HG02642 (cell line): Measurements from ENCODE around the gene AQP11.
"Not testable (repeated sequence)": the region's sequence is repeated elsewhere in the genome, so short reads cannot be mapped to it uniquely, and the experiment has no call there.

Experiments
- ATAC-seq: cut with Tn5 transposase; IDR thresholded peaks from one replicate; pipeline ENCODE4 v1.9.1; 2021; ENCODE audit warnings: mild to moderate bottlenecking; ENCODE audit not compliant: unreplicated experiment, poor library complexity

The AQP11 gene

DNA sequence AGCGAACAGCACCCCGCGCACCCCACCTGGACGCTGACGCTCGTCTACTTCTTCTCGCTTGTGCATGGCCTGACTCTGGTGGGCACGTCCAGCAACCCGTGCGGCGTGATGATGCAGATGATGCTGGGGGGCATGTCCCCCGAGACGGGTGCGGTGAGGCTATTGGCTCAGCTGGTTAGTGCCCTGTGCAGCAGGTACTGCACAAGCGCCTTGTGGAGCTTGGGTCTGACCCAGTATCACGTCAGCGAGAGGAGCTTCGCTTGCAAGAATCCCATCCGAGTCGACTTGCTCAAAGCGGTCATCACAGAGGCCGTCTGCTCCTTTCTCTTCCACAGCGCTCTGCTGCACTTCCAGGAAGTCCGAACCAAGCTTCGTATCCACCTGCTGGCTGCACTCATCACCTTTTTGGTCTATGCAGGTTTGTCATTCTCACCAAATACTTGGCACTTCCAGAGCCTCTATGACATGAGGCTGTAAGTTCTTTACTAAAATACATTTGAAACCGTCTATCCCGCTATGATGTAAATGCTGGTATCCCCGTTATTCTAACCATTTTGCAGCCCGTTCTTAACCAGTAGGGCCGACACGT lies 535 bp downstream of the AQP11 start:
- ATAC-seq = peak; percentile 30

DNA sequence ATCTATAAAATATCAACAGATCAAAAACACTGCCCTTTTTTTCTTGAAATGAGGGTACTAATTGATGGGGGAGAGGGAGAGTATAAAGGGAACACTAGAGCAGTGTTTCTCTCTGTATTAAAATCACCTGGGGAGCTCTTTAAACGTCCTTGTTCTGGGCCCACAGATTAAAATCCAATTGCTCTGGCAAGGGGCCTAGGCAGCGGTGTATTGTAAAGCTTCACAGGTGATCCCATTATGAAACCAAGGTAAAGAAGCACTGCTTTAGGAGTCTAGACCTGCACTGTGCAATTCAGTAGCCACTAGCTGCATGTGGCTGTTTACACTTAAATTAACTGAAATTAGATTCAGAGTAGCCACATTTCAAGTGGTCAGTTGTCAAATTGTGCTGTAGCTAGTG lies 3.0 kb downstream of the AQP11 start:
- ATAC-seq = no peak

DNA sequence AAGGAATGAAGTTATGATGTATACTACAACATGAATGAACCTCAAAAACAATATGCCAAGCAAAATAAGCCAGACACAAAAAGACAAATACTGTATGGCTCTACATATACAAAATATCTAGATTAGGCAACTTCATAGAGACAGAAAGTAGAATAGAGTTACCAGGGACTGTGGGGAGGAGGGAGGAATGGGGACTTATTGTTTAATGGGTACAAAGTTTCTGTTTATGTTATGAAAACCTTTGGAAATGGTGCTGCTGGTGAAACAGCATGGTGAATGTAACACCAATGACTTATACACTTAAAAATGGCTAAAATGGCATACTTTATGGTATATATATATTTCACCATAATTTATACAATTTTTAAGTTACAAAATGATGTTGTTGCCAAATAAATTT lies 4.1 kb downstream of the AQP11 start:
- no peak for ATAC-seq

DNA sequence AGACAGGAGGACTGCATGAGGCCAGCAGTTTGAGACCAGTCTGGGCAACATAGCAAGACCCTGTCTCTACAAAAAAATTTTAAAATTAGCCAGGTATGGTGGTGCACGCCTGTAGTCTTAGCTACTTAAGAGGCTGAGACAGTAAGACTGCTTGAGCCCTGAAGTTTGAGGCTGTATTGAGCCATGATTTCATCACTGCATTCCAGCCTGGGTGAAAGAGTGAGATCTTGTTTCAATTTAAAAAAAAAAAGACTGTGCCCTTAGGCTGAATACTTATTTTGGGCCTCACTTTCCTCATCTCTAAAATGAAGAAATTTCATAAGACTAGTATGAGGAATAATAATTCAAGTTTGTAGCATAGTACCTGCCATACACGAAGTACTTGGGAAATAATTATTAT lies 6.9 kb downstream of the AQP11 start:
- no peak for ATAC-seq

DNA sequence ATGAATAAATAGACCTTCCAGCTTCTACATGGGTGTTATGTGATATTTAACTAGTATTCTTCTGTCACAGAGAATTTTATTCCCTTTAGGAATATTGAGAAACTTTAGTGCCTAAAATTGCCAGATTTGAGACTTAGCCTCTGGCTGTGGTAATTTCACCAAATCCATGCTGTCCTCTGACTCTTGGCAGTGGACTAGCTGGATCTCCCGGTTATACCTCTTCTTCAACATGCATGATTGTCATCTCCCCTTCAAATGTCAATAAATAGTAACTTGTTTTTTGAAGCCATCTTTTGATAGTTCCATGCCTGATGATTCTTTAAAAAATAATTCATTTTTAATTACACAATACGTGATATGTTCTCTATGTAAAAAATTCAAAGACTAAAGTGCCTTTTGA lies 8.4 kb downstream of the AQP11 start:
- ATAC-seq = no peak

DNA sequence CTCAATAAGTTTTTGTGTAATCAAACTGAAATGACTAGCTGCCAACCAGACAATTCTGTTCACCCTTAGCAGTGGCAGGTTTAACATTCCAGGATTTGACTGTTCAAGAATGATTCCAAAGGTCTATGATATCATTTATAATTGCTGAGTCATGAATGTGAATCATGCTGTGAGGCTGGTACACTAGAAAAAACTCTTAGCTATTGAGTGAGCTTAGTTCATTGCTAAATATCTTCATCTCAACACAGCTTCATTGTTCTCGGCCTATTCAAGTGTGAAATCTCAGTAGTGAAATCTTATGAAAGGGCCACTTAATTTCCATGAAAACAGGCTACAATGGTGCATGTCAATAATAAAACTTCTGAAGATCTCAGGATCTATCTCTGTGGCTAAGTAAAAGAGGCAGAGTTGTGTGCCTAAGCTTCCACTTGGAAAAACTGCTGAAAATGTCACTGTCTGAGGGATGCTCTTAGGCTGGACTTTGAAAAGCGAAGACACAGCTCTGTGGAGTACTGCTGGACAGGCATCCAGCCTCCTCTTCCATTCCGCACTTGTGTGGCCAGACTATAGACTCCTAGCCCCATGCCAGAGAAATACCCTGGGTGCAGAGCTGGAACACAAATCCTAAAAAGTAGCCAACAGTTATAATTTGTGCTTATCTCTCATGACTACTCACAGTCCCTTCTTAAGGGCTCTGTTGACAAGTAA lies 12.8 kb downstream of the AQP11 start:
- ATAC-seq = no peak

DNA sequence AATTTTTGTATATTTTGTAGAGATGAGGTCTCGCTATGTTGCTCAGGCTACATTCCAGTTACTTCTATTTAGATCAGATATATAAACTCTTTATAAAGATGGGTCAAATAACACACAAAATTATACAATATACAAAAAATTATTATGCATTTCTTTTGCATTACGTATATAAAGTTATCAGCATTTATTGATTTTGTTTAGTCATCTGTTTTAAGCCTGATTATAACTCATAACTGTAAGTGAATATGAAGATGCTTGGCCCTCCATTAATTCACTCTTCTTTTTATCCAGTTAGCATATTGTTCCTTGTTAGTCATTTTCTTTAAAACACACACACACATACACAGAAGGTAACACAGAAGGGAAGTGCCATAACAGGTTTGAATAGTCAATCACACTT lies 14.5 kb downstream of the AQP11 start:
- ATAC-seq = no peak

DNA sequence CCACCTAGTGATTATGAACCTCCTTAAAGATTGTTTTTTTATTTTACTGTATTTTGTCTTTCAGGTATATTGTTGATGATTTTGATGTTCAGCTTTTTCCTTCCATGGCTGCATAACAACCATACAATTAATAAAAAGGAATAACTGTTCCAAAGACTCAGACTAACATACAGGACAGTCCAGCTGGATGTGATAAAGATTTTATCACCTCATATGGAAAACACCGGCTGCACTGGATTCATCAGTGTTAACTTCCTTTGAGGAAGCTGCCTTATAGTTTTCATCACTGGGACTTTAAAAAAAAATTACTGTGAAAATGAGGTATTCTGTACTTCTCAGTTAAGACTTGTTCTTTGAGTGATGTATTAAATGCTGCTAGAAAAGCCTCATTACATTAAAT lies 19.5 kb downstream of the AQP11 start:
- no peak for ATAC-seq

DNA sequence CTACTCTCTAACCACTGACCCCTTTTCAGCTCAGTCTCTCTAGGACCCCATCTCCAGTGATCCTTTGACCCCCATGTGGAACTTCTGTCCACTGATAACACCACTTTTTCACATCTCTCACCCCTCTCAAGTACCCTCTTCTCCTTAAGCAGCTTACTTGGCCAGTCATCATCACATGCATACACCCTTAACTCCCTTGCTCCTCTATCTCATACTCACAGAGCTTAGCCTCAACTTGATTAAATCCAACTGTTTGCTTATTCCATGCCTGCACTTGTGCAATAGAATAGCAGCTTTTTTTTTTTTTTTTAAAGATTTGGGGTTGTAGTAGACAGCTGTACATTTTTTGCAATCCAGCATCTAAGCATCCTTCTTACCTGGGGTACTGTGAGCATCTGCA lies 22.2 kb downstream of the AQP11 start:
- ATAC-seq = no peak

DNA sequence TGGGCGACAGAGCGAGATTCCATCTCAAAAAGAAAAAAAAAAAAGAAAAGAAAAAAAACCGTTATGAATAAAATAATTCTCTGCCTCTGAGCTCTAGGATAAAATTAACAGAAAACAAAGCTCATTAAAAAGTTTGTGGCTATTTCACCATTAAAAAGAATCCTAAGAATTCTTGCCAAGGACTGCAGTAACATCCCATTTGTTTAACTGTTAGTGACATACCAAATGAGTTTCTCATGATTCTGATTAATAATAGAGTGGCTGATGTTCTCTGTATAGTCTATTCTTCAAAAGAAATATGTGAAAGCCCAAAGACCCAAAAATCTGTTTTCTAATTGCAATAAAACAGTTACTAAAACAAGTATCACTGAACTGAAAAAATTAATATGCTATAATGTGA lies 28.1 kb downstream of the AQP11 start:
- ATAC-seq = no peak

DNA sequence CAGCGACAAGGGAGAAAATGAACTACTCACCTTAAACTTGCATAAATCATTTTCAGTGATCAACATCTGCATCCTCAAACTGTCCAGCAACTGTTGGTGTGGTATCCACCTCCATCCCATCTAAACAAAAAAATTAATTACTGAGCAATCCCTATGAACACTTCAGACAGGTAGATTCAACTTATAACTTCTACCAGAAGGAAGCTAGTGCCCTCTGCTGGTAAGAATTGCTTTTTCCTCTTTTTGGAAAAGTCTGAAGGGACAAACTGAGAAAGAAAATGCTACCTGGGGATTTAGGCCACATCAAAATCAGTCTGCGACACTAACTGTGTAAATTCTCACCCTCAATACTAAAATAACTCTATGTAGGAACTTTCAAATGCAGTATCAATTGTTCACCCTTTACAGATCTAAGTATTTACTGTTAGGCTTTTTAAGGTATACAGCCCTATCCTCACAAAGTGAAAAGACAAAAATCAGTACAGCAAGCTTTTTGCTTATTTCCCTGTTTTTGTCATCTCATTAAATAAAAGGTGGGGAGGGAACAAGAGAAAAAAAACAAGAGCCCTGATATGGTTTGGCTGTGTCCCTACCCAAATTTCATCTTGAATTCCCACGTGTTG lies 29.9 kb downstream of the AQP11 start:
- no peak for ATAC-seq

DNA sequence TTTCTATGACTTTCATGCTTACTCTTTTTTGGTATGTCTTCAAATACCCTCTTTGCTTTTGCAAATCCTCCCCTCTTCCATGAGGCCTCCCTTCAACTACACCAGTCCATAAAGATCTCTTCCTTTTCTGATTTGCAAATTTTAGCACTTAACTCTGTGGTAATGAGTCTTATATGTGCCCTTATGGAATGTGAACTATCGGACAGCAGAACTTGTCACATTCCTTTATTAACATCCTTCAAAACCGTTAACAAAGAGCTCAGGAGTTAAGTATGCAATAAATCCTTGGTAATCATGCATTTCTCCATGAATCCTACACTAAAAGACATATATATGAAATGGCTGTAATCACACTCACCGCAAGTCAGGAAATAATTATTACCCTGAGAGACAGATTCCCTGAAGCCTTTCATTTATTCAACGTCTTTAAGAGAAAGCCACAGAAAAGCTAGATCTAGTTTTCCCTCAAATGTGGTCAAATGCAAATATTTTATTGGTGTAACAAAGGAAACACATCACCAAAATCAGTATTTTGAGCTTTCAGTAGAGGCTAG lies 40.5 kb downstream of the AQP11 start:
- ATAC-seq = no peak

DNA sequence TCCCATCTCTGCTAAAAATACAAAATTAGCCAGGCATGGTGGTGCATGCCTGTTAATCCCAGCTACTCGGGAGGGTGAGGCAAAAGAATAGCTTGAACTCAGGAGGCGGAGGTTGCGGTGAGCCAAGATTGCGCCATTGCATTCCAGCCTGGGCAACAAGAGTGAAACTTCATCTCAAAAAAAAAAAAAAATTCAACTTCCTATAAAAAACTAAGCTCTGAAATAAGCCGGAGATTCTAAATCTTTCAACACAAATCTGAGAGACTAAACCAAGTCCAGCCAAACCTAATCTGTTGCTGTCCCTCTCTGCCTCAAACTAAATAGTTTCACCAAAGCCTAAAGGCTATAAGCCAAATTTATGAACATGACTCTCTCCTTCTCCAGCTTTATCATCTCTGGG lies 44.2 kb downstream of the AQP11 start:
- not testable (repeated sequence) for ATAC-seq

DNA sequence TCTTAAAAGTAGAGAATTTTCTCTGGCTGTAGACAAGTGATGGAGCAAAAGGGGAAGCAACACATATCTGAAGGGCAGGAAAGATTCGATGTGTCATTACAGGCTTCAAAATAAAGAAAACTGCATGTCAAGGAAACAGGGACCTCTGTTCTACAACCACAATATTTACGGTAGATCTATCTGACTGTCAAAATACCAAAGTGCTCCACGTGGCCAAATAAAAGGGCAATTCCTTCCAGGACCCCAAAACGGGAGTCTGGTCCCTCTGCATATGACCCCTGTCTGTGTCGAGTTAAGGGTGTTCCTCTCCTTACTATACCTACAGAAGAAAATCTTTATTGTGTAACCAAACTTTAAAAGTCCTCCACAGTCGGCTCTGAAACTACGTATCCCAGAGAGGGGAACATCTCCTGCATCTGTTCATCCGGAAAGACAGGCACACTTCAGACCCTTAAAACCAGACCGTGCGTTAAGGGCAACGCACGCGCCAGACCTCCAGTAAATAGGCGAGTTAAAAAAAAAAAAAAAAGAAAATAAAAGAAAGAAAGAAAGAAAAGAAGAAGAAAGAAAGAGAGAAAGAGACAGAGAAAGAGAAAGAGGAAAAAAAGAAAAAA lies 47.1 kb downstream of the AQP11 start:
- ATAC-seq = no peak

DNA sequence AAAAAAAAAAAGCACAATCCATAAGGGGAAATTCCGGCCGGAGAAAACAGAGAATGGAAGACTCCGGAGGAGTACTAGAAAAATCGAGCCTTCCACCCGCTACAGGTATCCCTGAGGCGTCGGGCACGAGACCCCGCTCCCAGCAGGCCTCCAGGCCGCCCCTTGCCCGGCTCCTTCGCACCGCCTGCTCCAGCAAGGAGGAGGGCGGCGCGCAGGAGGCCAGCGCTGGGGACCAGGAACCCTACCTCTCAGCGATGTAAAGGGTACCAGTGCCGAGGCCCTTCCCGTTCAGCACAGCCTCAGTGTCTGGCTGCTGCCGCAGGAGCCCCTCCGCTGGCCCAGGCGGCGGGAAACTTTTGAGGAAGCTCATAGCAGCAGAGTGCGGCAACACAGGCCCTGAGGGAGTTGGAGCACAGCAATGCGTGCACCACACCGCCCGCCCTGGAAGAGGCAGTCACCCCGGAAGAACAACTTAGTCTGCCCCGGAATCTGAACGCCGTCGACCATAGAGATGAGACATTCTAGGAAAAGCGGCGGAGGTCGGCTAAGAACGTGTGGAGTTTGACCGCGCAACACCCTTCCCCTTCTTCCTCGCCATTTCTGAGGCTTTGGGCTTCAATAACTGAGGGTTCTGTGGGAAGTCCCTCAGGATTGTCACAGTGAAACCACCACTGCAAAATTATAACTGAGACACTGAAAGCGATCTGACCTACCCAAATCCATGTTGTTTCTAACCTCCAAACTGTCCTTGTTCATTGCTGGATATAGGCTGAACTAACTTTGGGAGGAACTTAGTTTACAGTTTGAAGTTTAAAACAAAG lies 47.8 kb downstream of the AQP11 start, which contains the start of gene CLNS1A:
Gene CLNS1A (minus strand): TSS at position 450 of the 821 bp plus-strand sequence. CDS start 80 bp downstream, at position 370.
- ATAC-seq = peak; percentile 95

DNA sequence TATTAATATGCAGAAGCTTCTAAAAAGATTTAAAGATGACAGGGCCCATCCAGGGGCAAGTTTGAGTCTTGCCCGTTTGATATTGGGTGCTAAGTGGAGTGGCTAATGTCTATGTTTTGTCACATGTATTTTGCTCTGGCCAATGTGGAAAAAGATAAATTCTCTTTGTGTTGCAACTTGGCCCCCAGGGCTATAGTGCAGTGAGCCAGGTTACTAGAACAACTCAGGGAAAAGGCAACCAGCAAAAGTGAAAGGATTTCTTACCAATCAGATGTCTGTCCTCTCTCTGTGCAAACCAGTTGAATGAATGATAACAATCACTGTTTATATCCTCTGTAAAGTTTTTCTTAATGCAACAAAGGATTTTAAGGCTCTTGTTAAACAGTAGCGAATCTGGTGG lies 52.5 kb downstream of the AQP11 start:
- ATAC-seq = no peak

DNA sequence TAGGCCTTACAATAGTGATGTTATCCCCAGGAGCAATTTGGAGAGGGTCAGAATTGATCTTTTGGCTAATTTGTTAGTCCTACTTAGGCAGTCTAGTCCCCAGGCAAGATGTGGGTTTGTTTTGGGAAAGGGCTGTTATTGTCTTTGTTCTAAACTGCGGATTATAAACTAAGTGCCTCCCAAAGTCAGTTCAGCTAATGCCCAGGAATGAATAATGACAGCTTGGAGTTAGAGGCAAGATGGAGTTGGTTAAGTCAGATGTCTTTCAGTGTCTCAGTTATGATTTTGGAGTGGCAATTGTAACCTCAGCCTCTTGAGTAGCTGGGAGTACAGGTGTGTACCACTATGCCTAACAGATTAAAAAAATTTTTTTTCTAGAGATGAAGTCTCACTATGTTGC lies 55.1 kb downstream of the AQP11 start:
- ATAC-seq = no peak

DNA sequence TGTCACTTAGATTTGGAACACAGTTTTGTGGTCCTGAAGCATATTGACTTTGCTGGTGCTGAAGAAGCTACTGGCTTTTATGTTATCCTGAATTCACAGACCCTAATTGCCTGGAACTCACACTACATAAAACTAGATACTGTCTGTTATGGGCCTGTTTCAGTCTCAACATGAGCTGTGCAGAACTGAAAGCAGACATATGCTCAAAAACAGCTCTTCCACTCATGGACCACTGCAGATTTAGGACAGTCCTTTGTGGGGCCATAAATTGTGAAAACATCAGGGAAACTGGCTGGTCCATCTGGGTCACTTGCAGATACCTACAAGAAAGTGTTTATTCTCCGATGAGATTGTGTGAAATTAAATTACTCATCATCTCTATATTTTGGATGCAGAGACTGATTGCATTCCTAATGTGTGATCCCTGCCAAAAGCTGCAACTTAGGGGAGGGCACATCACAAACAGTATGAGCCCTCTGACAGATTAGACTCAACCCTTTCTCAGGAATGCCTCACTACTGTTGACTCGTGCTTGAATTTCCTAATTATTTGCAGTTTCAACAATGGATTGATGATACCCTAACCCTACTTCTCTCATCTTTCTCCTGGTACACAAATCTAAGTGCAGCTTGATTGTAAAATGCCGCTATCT lies 58.0 kb downstream of the AQP11 start:
- ATAC-seq = no peak

DNA sequence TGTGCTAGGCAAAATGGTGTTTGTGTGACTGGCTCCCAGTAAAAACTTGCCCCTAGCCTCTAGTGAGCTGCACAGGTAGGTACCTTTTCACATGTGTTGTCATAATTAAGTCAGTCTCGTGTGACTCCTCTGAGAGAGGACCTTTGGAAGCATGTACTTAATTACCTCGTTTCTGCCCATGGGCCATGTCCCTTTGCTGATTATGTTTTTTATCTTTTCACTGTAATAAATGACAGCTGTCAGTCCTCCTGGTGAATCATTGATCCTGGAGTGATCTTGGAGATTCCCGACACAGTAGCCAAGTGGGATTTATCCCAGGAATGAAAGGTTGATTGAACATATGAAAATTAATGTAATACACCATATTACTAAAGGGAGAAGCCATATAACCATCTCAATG lies 60.4 kb downstream of the AQP11 start:
- ATAC-seq = no peak
